PC-3 (cell line): Measurements from ENCODE around the gene ACTR2. TPM values are rescaled to one million over a fixed set of nuclear protein-coding genes. Genes with fewer than 3 reads are reported as not detected.

Experiments
- ATAC-seq: fragments of 200-7000 bp; cut with Tn5 transposase; 2 replicates; pipeline ENCODE4 v1.9.1; 2020; ENCODE audit warnings: mild to moderate bottlenecking, moderate library complexity
- BruUV-seq: library from RNA; stranded (reverse); fragments of 400-500 nt; replicated peaks from 2 replicates; lab custom pipeline; 2021; lab: Mats Ljungman, UMichigan
- CTCF ChIA-PET: fragments of 300-600 bp; sonication (Branson Sonifier 250); formaldehyde crosslinking; loops from one replicate; lab custom pipeline; 2022; ENCODE audit warnings: antibody characterized with exemption; lab: Charles Lee
- POLR2A ChIA-PET: fragments of 300-600 bp; sonication (Branson Sonifier 250); formaldehyde crosslinking; loops from one replicate; lab custom pipeline; 2022; ENCODE audit warnings: antibody characterized with exemption; ENCODE audit not compliant: unreplicated experiment; lab: Charles Lee
- DNase-seq: peaks from one replicate; pipeline ENCODE4 v3.0.0-alpha.2; 2015
- H2AFZ ChIP-seq: fragments of 300-600 bp; sonication (generic); 2 replicates; pipeline ENCODE4 v1.6.0; 2016; ENCODE audit warnings: antibody characterized with exemption, low read length
- H3F3A ChIP-seq: fragments of 300-600 bp; sonication (generic); one replicate; pipeline ENCODE4 v1.6.0; 2017; ENCODE audit warnings: antibody characterized with exemption, low read length, control low read depth, mild to moderate bottlenecking; ENCODE audit not compliant: unreplicated experiment
- H3K27ac ChIP-seq: fragments of 300-600 bp; sonication (generic); 2 replicates; pipeline ENCODE4 v1.5.1; 2016; ENCODE audit warnings: mild to moderate bottlenecking, low read length
- H3K27me3 ChIP-seq: fragments of 300-600 bp; sonication (generic); 2 replicates; pipeline ENCODE4 v1.6.1; 2016; ENCODE audit warnings: low read length, mixed read lengths
- H3K36me3 ChIP-seq: fragments of 300-600 bp; sonication (generic); 2 replicates; pipeline ENCODE4 v1.6.1; 2016; ENCODE audit warnings: low read depth, mixed run types, low read length, mixed read lengths
- H3K4me1 ChIP-seq: fragments of 300-600 bp; sonication (generic); 2 replicates; pipeline ENCODE4 v1.5.1; 2016; ENCODE audit warnings: low read length; ENCODE audit not compliant: insufficient read depth
- H3K4me2 ChIP-seq: fragments of 300-600 bp; sonication (generic); 2 replicates; pipeline ENCODE4 v1.6.0; 2016; ENCODE audit warnings: low read length
- H3K4me3 ChIP-seq: fragments of 300-600 bp; sonication (generic); 2 replicates; pipeline ENCODE4 v1.5.1; 2016; ENCODE audit warnings: mild to moderate bottlenecking, low read length, mixed read lengths
- H3K79me2 ChIP-seq: fragments of 300-600 bp; sonication (generic); 2 replicates; pipeline ENCODE4 v1.6.1; 2017; ENCODE audit warnings: low read length, mixed read lengths
- H3K9ac ChIP-seq: fragments of 300-600 bp; sonication (generic); 2 replicates; pipeline ENCODE4 v1.6.0; 2016; ENCODE audit warnings: mild to moderate bottlenecking, low read length
- H3K9me2 ChIP-seq: fragments of 300-600 bp; sonication (generic); replicated peaks from 2 replicates; pipeline ENCODE4 v1.6.1; 2016; ENCODE audit warnings: mixed run types, low read length, mixed read lengths
- H3K9me3 ChIP-seq: fragments of 300-600 bp; sonication (generic); 2 replicates; pipeline ENCODE4 v1.6.1; 2016; ENCODE audit warnings: low read length, mixed read lengths
- H4K20me1 ChIP-seq: fragments of 300-600 bp; sonication (generic); 2 replicates; pipeline ENCODE4 v1.6.1; 2016; ENCODE audit warnings: low read length, mixed read lengths
- EZH2 ChIP-seq: fragments of 300-600 bp; sonication (generic); IDR thresholded peaks from one replicate; pipeline ENCODE4 v1.6.1; 2017; ENCODE audit warnings: antibody characterized with exemption, mild to moderate bottlenecking, low read length; ENCODE audit not compliant: unreplicated experiment
- EZH2phosphoT487 ChIP-seq: fragments of 300-600 bp; sonication (generic); IDR thresholded peaks from 2 replicates; pipeline ENCODE4 v1.6.1; 2018; ENCODE audit warnings: mild to moderate bottlenecking, antibody characterized with exemption, low read length, borderline replicate concordance
- intact Hi-C: fragments of 100-400 bp; cut with micrococcal nuclease; formaldehyde crosslinking; loops from 2 replicates; pipeline ENCODE4 v1.9.0; 2023
- total RNA-seq: library from RNA; depleted of rRNA; stranded (reverse); fragments of >200 nt; gene quantifications from 2 replicates; pipeline ENCODE4 v1.2.3, GENCODE V29; 2014
- TF ChIP-seq, protein P1 (sequence below): fragments of 300-600 bp; sonication (generic); conservative IDR thresholded peaks from 2 replicates; pipeline ENCODE4 v1.5.1; 2017; ENCODE audit warnings: antibody characterized with exemption, low read depth, mild to moderate bottlenecking, low read length

ACTR2 gene
- total RNA-seq, 1 experiment from 2014 or later = 56.7 TPM

DNA sequence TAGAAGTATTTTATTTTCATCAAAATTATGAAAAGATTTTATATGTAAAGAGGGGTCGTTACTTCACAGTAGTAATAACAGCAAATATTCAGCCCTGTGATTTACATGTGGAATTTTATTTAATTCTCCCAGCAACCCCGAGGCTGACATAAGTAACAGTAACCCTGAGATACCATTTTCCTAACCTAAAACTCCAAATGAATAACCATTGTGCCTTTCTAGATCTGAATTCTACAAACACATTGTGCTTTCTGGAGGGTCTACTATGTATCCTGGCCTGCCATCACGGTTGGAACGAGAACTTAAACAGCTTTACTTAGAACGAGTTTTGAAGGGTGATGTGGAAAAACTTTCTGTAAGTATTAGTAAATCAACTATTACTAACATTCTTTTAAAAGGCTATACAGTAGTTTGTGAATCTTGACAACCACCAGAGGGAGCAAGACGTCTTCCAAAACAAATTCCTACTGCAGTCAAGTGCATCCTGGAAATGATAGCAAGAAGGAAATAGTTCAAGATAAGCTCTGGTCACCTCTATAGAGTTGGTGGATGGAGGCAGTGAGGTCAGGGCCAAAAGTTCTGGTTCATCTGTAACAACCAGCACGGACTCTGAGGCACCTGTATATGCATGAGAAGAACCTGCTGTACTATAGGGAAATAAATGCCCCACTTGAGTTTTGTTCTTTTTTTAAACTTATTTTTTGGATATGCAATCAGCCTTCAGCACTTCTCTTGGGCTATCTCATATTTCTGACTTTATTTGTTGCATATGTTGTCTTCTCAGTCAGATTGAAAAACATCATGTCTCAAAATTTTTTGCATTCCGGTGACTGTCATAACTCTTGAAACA, 37.4 kb downstream of the ACTR2 start:
- CTCF ChIA-PET = interaction anchor here (0.6 to 0.8 kb wide), 7 partner anchors 45 to 277 kb away, joined by 3 to 5 read pairs (median 3); no protein-coding TSS in a partner anchor
- Histone ChIP-seq H2AFZ (no peak overlapping the region), H3K27me3 (no peaks in the 10 kb centered on the region), H3K79me2 (peaks cover 9% of the 10 kb centered on the region; the same call in 1 of the 2 replicates), H3F3A (no peaks in the 10 kb centered on the region), H3K9ac (no peak overlapping the region), H3K4me3 (no peak overlapping the region), H3K36me3 (peaks cover 40% of the 10 kb centered on the region), H3K4me1 (peaks cover 19% of the 10 kb centered on the region; the same call in 1 of the 2 replicates), H3K27ac (no peak overlapping the region), H3K9me2 (no peaks in the 10 kb centered on the region), H4K20me1 (0 out of 2 replicates have a peak, but pooled peaks cover 6% of the 10 kb centered on the region), H3K4me2 (no peak overlapping the region), H3K9me3 (no peaks in the 10 kb centered on the region)
- no TSS peak for BruUV-seq
- DNase-seq = peak; percentile 74
- ATAC-seq = peak; percentile 70
- POLR2A ChIA-PET = no interaction called here
- TF ChIP-seq, protein P1, sequence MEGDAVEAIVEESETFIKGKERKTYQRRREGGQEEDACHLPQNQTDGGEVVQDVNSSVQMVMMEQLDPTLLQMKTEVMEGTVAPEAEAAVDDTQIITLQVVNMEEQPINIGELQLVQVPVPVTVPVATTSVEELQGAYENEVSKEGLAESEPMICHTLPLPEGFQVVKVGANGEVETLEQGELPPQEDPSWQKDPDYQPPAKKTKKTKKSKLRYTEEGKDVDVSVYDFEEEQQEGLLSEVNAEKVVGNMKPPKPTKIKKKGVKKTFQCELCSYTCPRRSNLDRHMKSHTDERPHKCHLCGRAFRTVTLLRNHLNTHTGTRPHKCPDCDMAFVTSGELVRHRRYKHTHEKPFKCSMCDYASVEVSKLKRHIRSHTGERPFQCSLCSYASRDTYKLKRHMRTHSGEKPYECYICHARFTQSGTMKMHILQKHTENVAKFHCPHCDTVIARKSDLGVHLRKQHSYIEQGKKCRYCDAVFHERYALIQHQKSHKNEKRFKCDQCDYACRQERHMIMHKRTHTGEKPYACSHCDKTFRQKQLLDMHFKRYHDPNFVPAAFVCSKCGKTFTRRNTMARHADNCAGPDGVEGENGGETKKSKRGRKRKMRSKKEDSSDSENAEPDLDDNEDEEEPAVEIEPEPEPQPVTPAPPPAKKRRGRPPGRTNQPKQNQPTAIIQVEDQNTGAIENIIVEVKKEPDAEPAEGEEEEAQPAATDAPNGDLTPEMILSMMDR = peak; percentile 88
- no peak for TF ChIP-seq EZH2
- TF ChIP-seq EZH2phosphoT487 = no peak
- intact Hi-C loops = loop anchor here (1.0 to 10.0 kb wide), 6 partner anchors 101 to 308 kb away; no protein-coding TSS in a partner anchor

DNA sequence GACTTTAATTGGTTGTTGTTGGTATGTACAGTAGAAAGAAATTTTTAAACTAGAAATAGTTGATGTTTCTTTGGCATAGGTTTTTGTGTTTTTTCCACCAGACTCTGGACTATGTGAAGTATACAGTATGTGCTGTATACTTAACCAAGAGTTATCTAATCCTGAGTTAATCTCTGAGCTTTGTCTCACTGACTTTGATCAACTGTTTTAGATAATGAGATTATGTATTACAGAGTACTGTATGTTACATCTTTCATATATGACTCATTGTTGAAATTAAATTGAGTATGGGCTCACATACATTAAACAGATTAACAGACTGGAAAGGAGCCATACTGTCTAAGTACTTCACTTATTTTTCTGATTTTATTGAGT, 38.0 kb downstream of the ACTR2 start:
- H3K79me2 ChIP-seq = peaks cover 9% of the 10 kb centered on the region; the same call in 1 of the 2 replicates
- no TSS peak for BruUV-seq
- H3K9ac ChIP-seq = no peak overlapping the region
- H3K9me3 ChIP-seq = no peaks in the 10 kb centered on the region
- H3K4me2 ChIP-seq = no peak overlapping the region
- ChIA-PET POLR2A (no interaction called here), CTCF (interaction anchor here (0.6 to 0.8 kb wide), 7 partner anchors 44 to 277 kb away, joined by 3 to 5 read pairs (median 3); no protein-coding TSS in a partner anchor)
- no peak for ATAC-seq
- intact Hi-C loops = loop anchor here (1.0 to 10.0 kb wide), 5 partner anchors 101 to 308 kb away; no protein-coding TSS in a partner anchor
- H4K20me1 ChIP-seq = 0 out of 2 replicates have a peak, but pooled peaks cover 6% of the 10 kb centered on the region
- no peaks in the 10 kb centered on the region for H3K9me2 ChIP-seq
- H3K36me3 ChIP-seq = peaks cover 42% of the 10 kb centered on the region
- H3K27me3 ChIP-seq = no peaks in the 10 kb centered on the region
- no peaks in the 10 kb centered on the region for H3F3A ChIP-seq
- H2AFZ ChIP-seq = no peak overlapping the region
- DNase-seq = no peak
- H3K4me3 ChIP-seq = no peak overlapping the region
- TF ChIP-seq EZH2phosphoT487 (no peak), EZH2 (no peak)
- TF ChIP-seq, protein P1 = no peak
- H3K4me1 ChIP-seq = peaks cover 19% of the 10 kb centered on the region; the same call in 1 of the 2 replicates
- no peak overlapping the region for H3K27ac ChIP-seq
